NB4 (cell line): ENCODE data around the gene RIMKLB.

Source experiments
- DNase-seq: peaks from one replicate; pipeline ENCODE4 v3.0.0; 2010; ENCODE audit warnings: low read depth
- H3K4me3 ChIP-seq: one replicate; pipeline ENCODE4 v1.5.1; 2011; ENCODE audit warnings: mild to moderate bottlenecking, low read depth, low read length, moderate library complexity
- CTCF ChIP-seq: IDR thresholded peaks from one replicate; pipeline ENCODE4 v1.5.1; 2012; ENCODE audit warnings: low read depth, low read length
- MYC ChIP-seq: IDR thresholded peaks from 2 replicates; pipeline ENCODE4 v1.6.1; 2011; ENCODE audit warnings: low read depth, low read length
- POLR2A ChIP-seq: IDR thresholded peaks from 2 replicates; pipeline ENCODE4 v1.6.1; 2011; ENCODE audit warnings: mild to moderate bottlenecking; ENCODE audit not compliant: insufficient read length; ENCODE audit errors: extremely low read depth
- TF ChIP-seq, protein P1 (sequence below): IDR thresholded peaks from 2 replicates; pipeline ENCODE4 v1.6.1; 2011; ENCODE audit warnings: low read depth, low read length

The RIMKLB gene

GRCh38 chr12:8771072-8771471 is 73.3 kb downstream of the RIMKLB start:
- TF ChIP-seq POLR2A (no peak), MYC (no peak), CTCF (no peak)
- TF ChIP-seq, protein P1, sequence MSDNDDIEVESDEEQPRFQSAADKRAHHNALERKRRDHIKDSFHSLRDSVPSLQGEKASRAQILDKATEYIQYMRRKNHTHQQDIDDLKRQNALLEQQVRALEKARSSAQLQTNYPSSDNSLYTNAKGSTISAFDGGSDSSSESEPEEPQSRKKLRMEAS, result no peak
- no peak for DNase-seq

DNA sequence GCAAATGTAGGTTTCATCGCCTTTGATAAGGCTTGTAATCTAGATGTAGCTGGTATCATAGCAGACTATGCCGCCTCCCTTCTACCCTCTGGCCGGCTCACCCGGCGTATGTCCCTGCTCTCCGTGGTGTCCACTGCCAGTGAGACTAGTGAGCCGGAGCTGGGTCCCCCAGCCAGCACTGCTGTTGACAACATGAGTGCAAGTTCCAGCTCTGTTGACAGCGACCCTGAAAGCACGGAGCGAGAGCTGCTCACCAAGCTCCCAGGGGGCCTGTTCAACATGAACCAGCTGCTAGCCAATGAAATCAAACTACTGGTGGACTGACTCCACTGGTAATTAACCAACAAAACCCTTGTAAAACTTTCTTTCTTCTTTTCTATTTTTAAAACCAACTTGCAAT is 75.7 kb downstream of the RIMKLB start:
- TF ChIP-seq, protein P1, result no peak
- TF ChIP-seq POLR2A (no peak), CTCF (no peak), MYC (no peak)
- H3K4me3 ChIP-seq, result no peak overlapping the region
- DNase-seq, result peak; percentile 34

More at GRCh38 chr12:8771072-8771471, 73.3 kb downstream of the RIMKLB start:
- no peak overlapping the region for H3K4me3 ChIP-seq

DNA sequence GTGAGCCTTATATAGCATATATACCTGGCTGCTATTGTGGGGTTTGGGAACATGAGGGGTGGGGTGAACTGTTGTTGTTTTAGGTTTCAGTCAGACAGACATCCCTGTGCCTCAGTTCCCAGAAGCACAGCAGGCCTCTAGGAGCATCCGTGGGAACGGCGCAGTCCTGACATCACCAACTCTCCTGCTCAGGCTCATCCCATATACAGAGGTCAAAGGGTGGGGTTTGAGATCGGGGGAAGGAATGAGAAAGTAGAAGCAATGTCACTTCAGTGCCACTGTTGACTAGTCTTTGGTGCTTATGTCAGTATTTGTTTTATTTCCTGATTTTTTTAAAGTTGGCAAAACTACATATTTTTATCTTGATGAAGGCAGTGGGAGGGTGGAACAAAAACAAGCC is 81.5 kb downstream of the RIMKLB start:
- DNase-seq, result no peak
- no peak overlapping the region for H3K4me3 ChIP-seq
- TF ChIP-seq CTCF (no peak), MYC (no peak), POLR2A (no peak)
- TF ChIP-seq, protein P1, result no peak

GRCh38 chr12:8779862-8780261 is 82.1 kb downstream of the RIMKLB start:
- H3K4me3 ChIP-seq, result no peak overlapping the region
- no peak for TF ChIP-seq POLR2A
- TF ChIP-seq, protein P1, result no peak
- TF ChIP-seq MYC, result no peak
- TF ChIP-seq CTCF, result no peak
- no peak for DNase-seq

DNA sequence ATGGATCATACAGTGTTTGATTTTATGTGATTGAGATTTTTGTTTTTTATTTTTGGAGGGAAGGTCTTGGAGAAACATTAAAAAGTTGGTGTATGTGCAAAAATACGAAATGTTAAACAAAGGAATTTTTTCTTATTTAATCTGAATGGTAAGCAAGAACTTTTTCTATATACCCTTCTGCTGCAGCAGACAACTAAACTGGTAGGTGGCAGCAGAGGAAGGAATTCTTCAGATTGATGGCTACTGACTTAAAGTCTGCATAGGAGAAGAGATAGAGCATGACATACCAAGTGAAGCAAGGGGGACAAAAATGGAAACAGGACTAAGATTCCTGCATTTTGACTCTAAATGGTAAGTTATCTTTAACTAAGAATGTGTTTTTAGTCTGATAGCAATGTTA is 82.6 kb downstream of the RIMKLB start:
- TF ChIP-seq, protein P1, result no peak
- TF ChIP-seq POLR2A (no peak), CTCF (no peak), MYC (no peak)
- no peak overlapping the region for H3K4me3 ChIP-seq
- DNase-seq, result peak; percentile 35
